Mesenchymal stem cell (in vitro differentiated cells and primary cell): ENCODE results near the gene TINAGL1.

ENCODE experiments used
- DNase-seq: peaks from one replicate; pipeline ENCODE4 v3.0.0-alpha.2; 2013
- H2AFZ ChIP-seq: one replicate; pipeline ENCODE4 v1.6.1; 2013; ENCODE audit warnings: low read depth, mild to moderate bottlenecking, control low read depth, inconsistent platforms, low read length, moderate library complexity
- H2AK5ac ChIP-seq: 2 replicates; pipeline ENCODE4 v1.6.1; 2013; ENCODE audit warnings: low read length, moderate library complexity, mild to moderate bottlenecking, inconsistent platforms; ENCODE audit not compliant: severe bottlenecking
- H2BK120ac ChIP-seq: one replicate; pipeline ENCODE4 v1.6.1; 2013; ENCODE audit warnings: low read depth, mild to moderate bottlenecking, inconsistent platforms, low read length, moderate library complexity
- H2BK12ac ChIP-seq, 2 experiments: one replicate each; pipeline ENCODE4 v1.6.1; 2013; ENCODE audit warnings: inconsistent platforms in 2 of 2, low read length in 2 of 2, mild to moderate bottlenecking in 2 of 2, moderate library complexity in 2 of 2, control low read depth in 1 of 2
- H2BK15ac ChIP-seq: one replicate; pipeline ENCODE4 v1.6.1; 2013; ENCODE audit warnings: mild to moderate bottlenecking, low read depth, inconsistent platforms; ENCODE audit not compliant: poor library complexity, severe bottlenecking
- H2BK5ac ChIP-seq: 2 replicates; pipeline ENCODE4 v1.6.1; 2013; ENCODE audit warnings: low read depth, mild to moderate bottlenecking, low read length, control low read depth, inconsistent platforms; ENCODE audit not compliant: poor library complexity, severe bottlenecking
- H3K14ac ChIP-seq, 2 experiments: one replicate each; pipeline ENCODE4 v1.6.1; 2013; ENCODE audit warnings: inconsistent platforms in 2 of 2, low read length in 2 of 2, control low read depth in 1 of 2, mild to moderate bottlenecking in 1 of 2, moderate library complexity in 1 of 2
- H3K18ac ChIP-seq, 2 experiments: one replicate each; pipeline ENCODE4 v1.6.1; 2013; ENCODE audit warnings: inconsistent platforms in 2 of 2, low read length in 2 of 2, control low read depth in 1 of 2, low read depth in 1 of 2, mild to moderate bottlenecking in 1 of 2
- H3K23ac ChIP-seq, 2 experiments: one replicate each; pipeline ENCODE4 v1.6.1; 2013; ENCODE audit warnings: inconsistent platforms in 2 of 2, low read length in 2 of 2, mild to moderate bottlenecking in 2 of 2, moderate library complexity in 2 of 2, control low read depth in 1 of 2
- H3K27ac ChIP-seq: 2 replicates; pipeline ENCODE4 v1.5.1; 2013; ENCODE audit warnings: mild to moderate bottlenecking, moderate library complexity, low read length, control low read depth, inconsistent platforms; ENCODE audit not compliant: poor library complexity, severe bottlenecking
- H3K27me3 ChIP-seq, 2 experiments: 2 replicates each; pipeline versions ENCODE4 v1.6.1 to v1.7.0; 2013; ENCODE audit warnings: low read length in 2 of 2, mild to moderate bottlenecking in 2 of 2, moderate library complexity in 2 of 2, control low read depth in 1 of 2, inconsistent platforms in 1 of 2; ENCODE audit not compliant: control insufficient read depth in 1 of 2, insufficient read depth in 1 of 2
- H3K36me3 ChIP-seq, 2 experiments: 2 replicates each; pipeline versions ENCODE4 v1.6.1 to v1.7.0; 2013; ENCODE audit warnings: low read length in 2 of 2, control low read depth in 1 of 2, inconsistent platforms in 1 of 2, low read depth in 1 of 2, mild to moderate bottlenecking in 1 of 2; ENCODE audit not compliant: insufficient read depth in 2 of 2, control insufficient read depth in 1 of 2
- H3K4ac ChIP-seq, 2 experiments: one replicate each; pipeline ENCODE4 v1.6.1; 2013; ENCODE audit warnings: inconsistent platforms in 2 of 2, low read length in 2 of 2, mild to moderate bottlenecking in 2 of 2, moderate library complexity in 2 of 2, control low read depth in 1 of 2, low read depth in 1 of 2
- H3K4me1 ChIP-seq: 2 replicates; pipeline ENCODE4 v1.6.1; 2013; ENCODE audit warnings: low read depth, low read length, control low read depth; ENCODE audit not compliant: control insufficient read depth, insufficient read depth
- H3K4me2 ChIP-seq: 2 replicates; pipeline ENCODE4 v1.6.1; 2013; ENCODE audit warnings: low read length, mild to moderate bottlenecking, inconsistent platforms; ENCODE audit not compliant: poor library complexity, severe bottlenecking
- H3K4me3 ChIP-seq, 2 experiments: 2 replicates each; pipeline versions ENCODE4 v1.5.1 to v1.7.0; 2013; ENCODE audit warnings: low read length in 2 of 2, mild to moderate bottlenecking in 2 of 2, control low read depth in 1 of 2, low read depth in 1 of 2; ENCODE audit not compliant: insufficient read depth in 1 of 2
- H3K79me1 ChIP-seq: replicated peaks from 2 replicates; pipeline ENCODE4 v1.6.1; 2013; ENCODE audit warnings: mild to moderate bottlenecking, control low read depth, low read length, inconsistent platforms; ENCODE audit not compliant: poor library complexity, severe bottlenecking
- H3K9ac ChIP-seq: 2 replicates; pipeline ENCODE4 v1.7.0; 2013; ENCODE audit warnings: mild to moderate bottlenecking, low read length, moderate library complexity
- H3K9me3 ChIP-seq: 2 replicates; pipeline ENCODE4 v1.7.0; 2013; ENCODE audit warnings: mild to moderate bottlenecking, low read length; ENCODE audit not compliant: control insufficient read depth
- H4K8ac ChIP-seq: one replicate; pipeline ENCODE4 v1.6.1; 2013; ENCODE audit warnings: inconsistent platforms, mild to moderate bottlenecking, low read length, moderate library complexity
- H4K91ac ChIP-seq: one replicate; pipeline ENCODE4 v1.6.1; 2013; ENCODE audit warnings: mild to moderate bottlenecking, low read length, inconsistent platforms
- WGBS: methylation state at CpG from one replicate; pipeline ENCODE4 v1.1.7; 2013; ENCODE audit warnings: mixed read lengths; 5-methylcytosine and 5-hydroxymethylcytosine counted together

The TINAGL1 gene

GRCh38 chr1:31628931-31629556 lies 52.7 kb downstream of the TINAGL1 start:
- 94% methylated on average over 6 of the region's 6 CpGs for WGBS
- no peak overlapping the region for H3K9ac ChIP-seq

DNA sequence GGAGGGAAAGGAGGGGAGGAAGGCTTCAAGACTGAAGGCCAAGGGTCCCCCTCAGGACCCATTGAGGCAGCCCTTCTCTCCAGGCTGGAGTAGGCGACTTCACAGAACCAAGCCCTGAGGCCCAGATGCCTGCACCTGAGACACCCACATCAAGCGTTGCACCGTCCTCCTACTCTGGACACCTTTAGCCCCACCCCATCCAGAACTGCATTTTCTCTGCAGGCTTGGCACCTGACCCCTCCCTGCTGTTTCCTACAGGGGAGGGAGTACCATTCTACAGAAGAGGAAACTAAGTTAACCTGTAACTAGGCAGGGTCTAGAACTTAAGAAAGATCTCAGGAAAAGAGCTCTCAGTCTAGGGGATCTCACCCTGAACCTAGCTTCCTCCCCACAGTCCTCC lies 56.3 kb downstream of the TINAGL1 start:
- Histone ChIP-seq H3K18ac (no peak overlapping the region), H3K4me2 (no peak overlapping the region), H2BK12ac (no peak overlapping the region), H3K23ac (no peak overlapping the region), H4K8ac (no peak overlapping the region), H3K14ac (no peak overlapping the region), H3K9ac (no peak overlapping the region), H4K91ac (no peak overlapping the region), H2AK5ac (no peak overlapping the region), H3K36me3 (peaks cover 55 to 68% of the 10 kb centered on the region in 2 experiments), H3K27me3 (no peaks in the 10 kb centered on the region), H2BK120ac (no peak overlapping the region), H3K9me3 (no peaks in the 10 kb centered on the region), H3K79me1 (peaks cover 46% of the 10 kb centered on the region), H3K4ac (no peak overlapping the region), H3K4me3 (no peak overlapping the region), H2BK5ac (no peak overlapping the region), H2BK15ac (no peak overlapping the region), H3K27ac (no peak overlapping the region), H2AFZ (no peak overlapping the region), H3K4me1 (peaks cover 2% of the 10 kb centered on the region)
- WGBS, result 96% methylated on average over 3 of the region's 3 CpGs
- no peak for DNase-seq

More at GRCh38 chr1:31628931-31629556, 52.7 kb downstream of the TINAGL1 start:
- peaks cover 18% of the 10 kb centered on the region for H3K4me1 ChIP-seq
- peaks cover 28% of the 10 kb centered on the region for H3K79me1 ChIP-seq
- H3K27ac ChIP-seq, result no peak overlapping the region
- H3K36me3 ChIP-seq, result peaks cover 59 to 73% of the 10 kb centered on the region in 2 experiments
- H3K23ac ChIP-seq, result no peak overlapping the region
- no peak overlapping the region for H4K8ac ChIP-seq
- no peak overlapping the region for H2BK15ac ChIP-seq
- no peak overlapping the region for H3K4ac ChIP-seq
- DNase-seq, result no peak
- H3K18ac ChIP-seq, result no peak overlapping the region
- H2AFZ ChIP-seq, result no peak overlapping the region
- no peak overlapping the region for H3K4me2 ChIP-seq
- no peak overlapping the region for H2AK5ac ChIP-seq
- H3K27me3 ChIP-seq, result no peaks in the 10 kb centered on the region
- no peaks in the 10 kb centered on the region for H3K9me3 ChIP-seq
- H2BK5ac ChIP-seq, result no peak overlapping the region
- no peak overlapping the region for H2BK12ac ChIP-seq
- H3K14ac ChIP-seq, result no peak overlapping the region
- no peak overlapping the region for H3K4me3 ChIP-seq
- H2BK120ac ChIP-seq, result no peak overlapping the region
- H4K91ac ChIP-seq, result no peak overlapping the region

DNA sequence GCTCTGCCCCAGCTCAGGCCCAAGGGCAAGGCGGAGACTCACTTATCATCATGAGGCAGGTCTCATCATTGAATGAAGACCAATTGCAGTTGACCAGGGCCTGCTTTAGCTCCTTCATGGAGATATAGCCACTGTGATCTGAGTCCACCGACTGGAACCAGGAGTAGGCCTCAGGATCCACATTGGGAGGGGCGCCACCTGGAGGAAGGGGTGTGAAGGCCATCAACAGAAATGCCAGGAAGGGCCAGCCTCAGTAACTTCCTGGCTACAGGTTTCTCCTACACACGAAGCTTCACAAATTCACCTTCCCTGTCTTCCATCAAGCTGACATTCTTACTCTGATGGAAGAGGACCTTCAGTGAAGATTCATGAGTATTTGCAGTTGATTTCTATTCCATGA lies 56.8 kb downstream of the TINAGL1 start:
- Histone ChIP-seq H2BK120ac (no peak overlapping the region), H3K4me1 (peaks cover 1% of the 10 kb centered on the region), H3K18ac (no peak overlapping the region), H3K4ac (no peak overlapping the region), H3K9ac (no peak overlapping the region), H3K27me3 (no peaks in the 10 kb centered on the region), H3K23ac (no peak overlapping the region), H2BK15ac (no peak overlapping the region), H3K4me3 (no peak overlapping the region), H2AK5ac (no peak overlapping the region), H2BK12ac (no peak overlapping the region), H3K79me1 (peaks cover 46% of the 10 kb centered on the region), H3K14ac (no peak overlapping the region), H3K27ac (no peak overlapping the region), H4K91ac (no peak overlapping the region), H4K8ac (no peak overlapping the region), H2BK5ac (no peak overlapping the region), H2AFZ (no peak overlapping the region), H3K36me3 (peaks cover 50 to 65% of the 10 kb centered on the region in 2 experiments), H3K9me3 (no peaks in the 10 kb centered on the region), H3K4me2 (no peak overlapping the region)
- WGBS, result 81% methylated on average over 3 of the region's 4 CpGs
- no peak for DNase-seq
